ENCODE results near the gene CCDC170.

DNA sequence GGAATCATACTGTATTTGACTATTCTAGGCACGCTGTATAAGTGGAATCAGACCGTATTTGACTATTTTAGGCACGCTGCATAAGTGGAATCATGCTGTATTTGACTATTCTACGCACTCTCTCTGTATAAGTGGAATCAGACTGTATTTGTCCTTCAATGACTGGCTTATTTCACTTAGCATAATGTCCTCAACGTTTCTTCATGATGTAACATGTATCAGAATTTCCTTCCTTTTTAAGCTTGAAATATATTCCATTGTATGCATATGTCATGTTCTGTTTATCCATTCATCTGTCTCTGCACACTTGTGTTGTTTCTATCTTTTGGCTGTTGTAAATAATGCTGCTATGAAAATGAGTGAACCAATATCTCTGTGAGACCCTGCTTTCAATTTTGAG is 5.7 kb downstream of the CCDC170 start:
- TF ChIP-seq, protein P1, sequence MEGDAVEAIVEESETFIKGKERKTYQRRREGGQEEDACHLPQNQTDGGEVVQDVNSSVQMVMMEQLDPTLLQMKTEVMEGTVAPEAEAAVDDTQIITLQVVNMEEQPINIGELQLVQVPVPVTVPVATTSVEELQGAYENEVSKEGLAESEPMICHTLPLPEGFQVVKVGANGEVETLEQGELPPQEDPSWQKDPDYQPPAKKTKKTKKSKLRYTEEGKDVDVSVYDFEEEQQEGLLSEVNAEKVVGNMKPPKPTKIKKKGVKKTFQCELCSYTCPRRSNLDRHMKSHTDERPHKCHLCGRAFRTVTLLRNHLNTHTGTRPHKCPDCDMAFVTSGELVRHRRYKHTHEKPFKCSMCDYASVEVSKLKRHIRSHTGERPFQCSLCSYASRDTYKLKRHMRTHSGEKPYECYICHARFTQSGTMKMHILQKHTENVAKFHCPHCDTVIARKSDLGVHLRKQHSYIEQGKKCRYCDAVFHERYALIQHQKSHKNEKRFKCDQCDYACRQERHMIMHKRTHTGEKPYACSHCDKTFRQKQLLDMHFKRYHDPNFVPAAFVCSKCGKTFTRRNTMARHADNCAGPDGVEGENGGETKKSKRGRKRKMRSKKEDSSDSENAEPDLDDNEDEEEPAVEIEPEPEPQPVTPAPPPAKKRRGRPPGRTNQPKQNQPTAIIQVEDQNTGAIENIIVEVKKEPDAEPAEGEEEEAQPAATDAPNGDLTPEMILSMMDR (conservative IDR thresholded peaks at IDR 0.05 in 1 of 2, IDR thresholded peaks at IDR 0.05 in 1 of 2; ENCODE audit: low read depth in 1 of 2, low read length in 2 of 2): no peak
- TF ChIP-seq EZH2 (IDR thresholded peaks at IDR 0.05; ENCODE audit: low read length, missing control alignments): no peak
